GM18508 (cell line): ENCODE measurements around the gene ARHGEF4.

Experiments used
- ATAC-seq: cut with Tn5 transposase; IDR thresholded peaks from one replicate; pipeline ENCODE4 v1.9.1; 2021; ENCODE audit warnings: moderate number of reproducible peaks; ENCODE audit not compliant: insufficient read depth, unreplicated experiment

Gene ARHGEF4

GRCh38 chr2:130913891-130914290 is 77.2 kb downstream of the ARHGEF4 start:
- ATAC-seq: no peak

- no peak for ATAC-seq
These were observed 78.4 kb downstream of the ARHGEF4 start for GRCh38 chr2:130915149-130915548.

- no peak for ATAC-seq
These were observed 79.1 kb downstream of the ARHGEF4 start for GRCh38 chr2:130915595-130916437.

GRCh38 chr2:130916438-130916705 is 79.7 kb downstream of the ARHGEF4 start:
- ATAC-seq: no peak

- ATAC-seq: no peak
These were observed 80.4 kb downstream of the ARHGEF4 start for GRCh38 chr2:130917006-130917688.

GRCh38 chr2:130918393-130918792 is 81.7 kb downstream of the ARHGEF4 start:
- no peak for ATAC-seq

- ATAC-seq: no peak
These were observed 83.9 kb downstream of the ARHGEF4 start for GRCh38 chr2:130920415-130921163.

GRCh38 chr2:130921164-130921476 is 84.4 kb downstream of the ARHGEF4 start:
- ATAC-seq: no peak

GRCh38 chr2:130922417-130922816 is 85.7 kb downstream of the ARHGEF4 start:
- ATAC-seq: no peak

GRCh38 chr2:130928385-130928784 is 91.7 kb downstream of the ARHGEF4 start:
- no peak for ATAC-seq

- no peak for ATAC-seq
These were observed 94.3 kb downstream of the ARHGEF4 start for GRCh38 chr2:130930740-130931659.

GRCh38 chr2:130933501-130933900 is 96.8 kb downstream of the ARHGEF4 start:
- no peak for ATAC-seq

GRCh38 chr2:130936451-130936850 is 99.7 kb downstream of the ARHGEF4 start:
- no peak for ATAC-seq

- ATAC-seq: no peak
These were observed 111.3 kb downstream of the ARHGEF4 start for GRCh38 chr2:130947967-130948366.

GRCh38 chr2:130949954-130950353 is 113.2 kb downstream of the ARHGEF4 start:
- ATAC-seq: no peak

GRCh38 chr2:130951018-130951417 is 114.3 kb downstream of the ARHGEF4 start:
- no peak for ATAC-seq

GRCh38 chr2:130954873-130955272 is 118.2 kb downstream of the ARHGEF4 start:
- no peak for ATAC-seq

- no peak for ATAC-seq
These were observed 121.2 kb downstream of the ARHGEF4 start for GRCh38 chr2:130957915-130958314.

- no peak for ATAC-seq
These were observed 126.6 kb downstream of the ARHGEF4 start for GRCh38 chr2:130963196-130963848.
